Inflammatory macrophage treated with lipopolysaccharide for 1 hour (primary cell): ENCODE measurements around the gene ZNF423.

Source experiments
- DNase-seq, 2 donors: peaks; one replicate each; pipeline ENCODE4 v3.0.0-alpha.2; 2020 to 2022

ZNF423 gene

GRCh38 chr16:49636608-49637007 lies 219.3 kb downstream of the ZNF423 start:
- no peak for DNase-seq

- no peak for DNase-seq
These were observed 220.0 kb downstream of the ZNF423 start for GRCh38 chr16:49635591-49636581.

- no peak for DNase-seq
These were observed 220.9 kb downstream of the ZNF423 start for GRCh38 chr16:49635009-49635350.

GRCh38 chr16:49634235-49635008 lies 221.5 kb downstream of the ZNF423 start:
- DNase-seq, result no peak

- no peak for DNase-seq
These were observed 223.1 kb downstream of the ZNF423 start for GRCh38 chr16:49632795-49633184.

GRCh38 chr16:49632086-49632794 lies 223.7 kb downstream of the ZNF423 start:
- no peak for DNase-seq

GRCh38 chr16:49631187-49632041 lies 224.5 kb downstream of the ZNF423 start:
- DNase-seq, result no peak

- DNase-seq, result no peak
These were observed 225.1 kb downstream of the ZNF423 start for GRCh38 chr16:49630783-49631182.

- no peak for DNase-seq
These were observed 226.1 kb downstream of the ZNF423 start for GRCh38 chr16:49629851-49630250.

- DNase-seq, result no peak
These were observed 227.8 kb downstream of the ZNF423 start for GRCh38 chr16:49628148-49628547.

GRCh38 chr16:49625311-49626065 lies 230.4 kb downstream of the ZNF423 start:
- DNase-seq, result no peak

- no peak for DNase-seq
These were observed 232.2 kb downstream of the ZNF423 start for GRCh38 chr16:49623501-49624266.

- no peak for DNase-seq
These were observed 233.2 kb downstream of the ZNF423 start for GRCh38 chr16:49622421-49623402.

- DNase-seq, result no peak
These were observed 233.9 kb downstream of the ZNF423 start for GRCh38 chr16:49622084-49622390.

- no peak for DNase-seq
These were observed 234.4 kb downstream of the ZNF423 start for GRCh38 chr16:49621241-49622083.

GRCh38 chr16:49620869-49621240 lies 235.1 kb downstream of the ZNF423 start:
- DNase-seq, result no peak

GRCh38 chr16:49620158-49620868 lies 235.6 kb downstream of the ZNF423 start:
- DNase-seq, result no peak

- DNase-seq, result no peak
These were observed 236.1 kb downstream of the ZNF423 start for GRCh38 chr16:49619811-49620157.
